ENCODE data around the gene ANKFN1. TPM values are rescaled to one million over a fixed set of nuclear protein-coding genes. Genes with fewer than 3 reads are reported as not detected.

The ANKFN1 gene
- total RNA-seq, 1 experiment from 2014 or later: 1.1 TPM

DNA sequence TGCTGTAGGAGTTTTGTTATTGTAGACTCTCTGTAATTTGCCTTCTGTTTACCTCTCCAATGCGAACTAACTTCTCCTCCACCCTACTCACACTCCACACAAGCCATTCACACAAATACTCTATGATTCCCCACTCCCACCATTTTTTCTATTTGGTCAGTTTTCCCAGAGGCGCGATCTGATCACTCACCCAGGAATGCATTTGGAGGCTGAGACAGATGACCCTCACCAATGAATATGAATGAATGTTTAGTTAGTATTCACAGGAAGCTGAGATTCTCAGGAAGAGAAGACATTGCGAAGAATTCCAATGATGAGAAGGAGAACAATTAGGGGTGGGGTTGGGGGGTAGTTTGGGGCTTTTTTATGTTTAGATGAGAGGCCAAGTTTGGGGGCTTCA is 10.5 kb upstream of the ANKFN1 start:
- DNase-seq (ENCODE audit: low read depth): no peak

DNA sequence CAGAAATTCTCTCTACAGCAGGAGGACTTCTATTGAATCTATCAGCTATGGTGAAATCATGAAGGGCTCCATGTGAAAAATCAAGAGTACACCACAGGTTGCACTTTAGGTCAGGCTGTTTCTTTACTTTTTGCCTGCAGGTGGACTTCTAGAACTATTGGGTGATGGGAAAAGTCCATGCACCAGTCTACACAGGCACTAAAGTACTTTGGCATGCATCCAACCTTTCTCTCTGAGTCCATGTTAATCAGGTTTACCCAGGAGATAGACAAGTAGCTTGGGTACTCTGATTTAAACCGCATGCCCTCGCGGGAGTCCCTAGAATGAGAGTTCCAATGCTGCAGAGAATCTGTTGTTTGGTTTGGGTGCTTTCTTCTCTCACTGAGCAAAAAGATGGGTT is 9.1 kb upstream of the ANKFN1 start:
- DNase-seq (ENCODE audit: low read depth): no peak

DNA sequence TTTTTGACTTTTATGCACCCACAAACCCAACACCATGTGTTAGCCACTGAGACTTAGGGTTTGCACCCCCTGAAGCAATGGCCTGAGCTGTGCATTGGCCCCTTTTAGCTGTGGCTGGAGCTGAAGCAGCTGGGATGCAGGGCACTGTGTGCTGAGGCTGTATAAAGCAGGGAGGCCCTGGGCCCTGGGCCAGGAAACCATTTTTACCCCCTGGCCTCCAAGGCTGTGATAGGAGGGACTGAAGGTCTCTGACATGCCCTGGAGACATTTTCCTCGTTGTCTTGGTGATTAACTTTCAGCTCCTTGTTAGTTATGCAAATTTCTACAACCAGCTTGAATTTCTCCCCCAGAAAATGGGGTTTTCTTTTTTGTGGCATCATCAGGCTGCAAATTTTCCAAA is 6.7 kb upstream of the ANKFN1 start:
- no peak for DNase-seq (ENCODE audit: low read depth)

DNA sequence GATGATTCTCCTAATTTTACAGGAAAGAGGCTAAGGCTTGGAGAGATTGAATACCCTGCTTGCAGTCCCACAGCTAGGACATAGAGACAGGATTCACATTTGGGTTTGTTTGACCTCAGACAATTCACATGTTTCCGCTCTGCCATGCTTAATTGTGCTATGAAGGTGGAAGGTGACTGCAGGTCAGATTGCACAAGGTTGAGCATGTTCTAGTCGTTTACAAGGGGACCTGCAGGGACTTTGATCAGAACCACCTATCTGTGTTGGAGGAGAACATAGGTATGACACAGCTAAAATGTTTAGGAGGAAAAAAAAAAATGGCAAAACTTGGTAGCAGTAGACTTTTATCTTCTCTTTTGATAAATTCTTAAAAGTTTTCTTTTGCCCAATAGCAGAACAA is 4.9 kb upstream of the ANKFN1 start:
- DNase-seq (ENCODE audit: low read depth): no peak

DNA sequence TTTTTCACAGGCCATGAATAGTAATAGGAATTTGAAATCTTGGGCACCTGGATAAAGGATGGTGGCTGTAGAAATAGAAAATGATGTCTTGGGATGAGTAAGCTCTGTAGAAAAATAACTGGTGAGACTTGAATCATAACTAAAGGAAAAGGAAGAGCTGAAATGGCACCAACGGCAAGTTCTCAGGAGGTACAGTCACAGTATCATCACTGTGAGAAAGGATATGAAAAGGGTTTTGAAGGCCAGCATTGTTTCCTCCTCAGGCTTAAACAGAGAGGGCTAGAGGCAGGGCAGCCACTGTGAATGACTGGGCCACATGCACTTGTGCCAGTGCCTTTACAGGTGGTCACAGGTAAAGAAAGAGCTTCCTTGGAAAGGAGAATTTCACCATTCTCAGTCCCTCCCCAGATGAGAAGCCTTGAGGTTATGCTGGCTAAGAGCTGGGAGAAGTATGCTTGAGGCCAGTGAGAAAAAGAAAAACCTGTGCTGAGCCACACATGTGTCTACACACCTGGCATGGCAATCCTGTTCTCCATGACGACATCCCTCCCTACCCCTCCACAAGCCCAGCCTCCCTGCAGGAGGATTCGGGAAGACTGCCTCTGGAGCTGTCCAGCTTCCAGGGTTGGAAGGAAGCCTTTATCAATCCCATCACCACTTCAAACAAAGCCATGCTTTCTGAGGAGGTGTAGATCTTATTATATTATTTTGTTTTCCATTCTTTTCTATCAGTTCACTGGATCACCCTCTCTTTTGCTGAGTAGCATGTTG is 3.8 kb upstream of the ANKFN1 start:
- DNase-seq (ENCODE audit: low read depth): no peak

DNA sequence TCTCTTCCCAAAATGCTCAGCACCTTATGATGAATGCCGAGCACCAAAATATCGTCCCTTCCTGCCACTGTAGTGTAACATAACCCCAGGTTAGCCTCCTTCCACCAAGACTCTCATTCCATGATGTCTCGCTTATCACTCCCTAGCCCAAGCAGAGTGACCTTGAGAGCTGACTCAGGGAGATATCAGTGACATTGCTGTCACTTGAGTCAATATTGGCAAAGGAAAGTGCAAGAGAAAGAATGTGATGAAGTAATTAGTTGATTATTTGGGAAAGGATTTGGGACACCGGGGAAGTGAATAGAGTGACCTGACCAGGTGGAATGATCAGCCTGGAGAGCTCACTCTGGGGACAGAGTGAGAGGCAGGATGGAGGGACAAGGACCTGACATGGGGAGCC is 2.6 kb upstream of the ANKFN1 start:
- DNase-seq (ENCODE audit: low read depth): no peak

DNA sequence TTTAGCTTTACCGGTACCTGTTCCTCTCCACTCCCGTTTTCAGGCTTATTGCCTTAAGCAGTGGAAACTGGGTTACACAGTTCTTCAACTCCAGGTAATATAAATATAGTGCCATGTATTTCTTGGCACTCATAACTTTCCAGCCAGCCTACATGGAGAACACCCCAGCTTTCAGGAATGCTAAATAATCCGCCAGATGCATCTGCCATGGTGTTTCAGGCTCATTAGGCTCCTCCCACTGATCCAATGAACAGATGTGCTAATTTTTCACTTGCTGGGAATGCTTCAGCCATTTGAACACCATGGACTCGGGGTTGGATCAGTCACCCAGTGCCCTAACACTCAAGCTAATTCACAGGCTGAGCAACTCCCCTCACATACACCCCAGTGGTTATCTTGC is 4.6 kb downstream of the ANKFN1 start:
- no peak for DNase-seq (ENCODE audit: low read depth)

DNA sequence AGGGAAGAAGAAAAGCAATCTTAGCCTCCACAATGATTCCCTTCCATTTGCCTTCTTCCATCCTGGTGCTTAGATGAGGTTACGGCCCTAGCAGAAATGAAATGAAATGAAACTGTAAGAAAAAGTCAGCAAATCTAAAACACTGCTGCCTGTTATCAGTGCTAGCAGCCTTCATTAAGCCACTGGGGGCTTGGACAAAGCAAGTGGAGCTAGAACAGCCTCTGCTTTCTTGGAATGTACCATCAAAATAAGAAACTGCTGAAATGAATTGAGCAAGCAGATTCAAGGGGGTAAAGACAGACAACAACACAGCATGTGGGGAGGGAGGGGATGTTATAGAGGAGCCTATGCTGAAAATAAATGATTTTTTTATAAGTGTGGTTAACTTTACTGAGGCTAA is 5.1 kb downstream of the ANKFN1 start:
- DNase-seq (ENCODE audit: low read depth): no peak

DNA sequence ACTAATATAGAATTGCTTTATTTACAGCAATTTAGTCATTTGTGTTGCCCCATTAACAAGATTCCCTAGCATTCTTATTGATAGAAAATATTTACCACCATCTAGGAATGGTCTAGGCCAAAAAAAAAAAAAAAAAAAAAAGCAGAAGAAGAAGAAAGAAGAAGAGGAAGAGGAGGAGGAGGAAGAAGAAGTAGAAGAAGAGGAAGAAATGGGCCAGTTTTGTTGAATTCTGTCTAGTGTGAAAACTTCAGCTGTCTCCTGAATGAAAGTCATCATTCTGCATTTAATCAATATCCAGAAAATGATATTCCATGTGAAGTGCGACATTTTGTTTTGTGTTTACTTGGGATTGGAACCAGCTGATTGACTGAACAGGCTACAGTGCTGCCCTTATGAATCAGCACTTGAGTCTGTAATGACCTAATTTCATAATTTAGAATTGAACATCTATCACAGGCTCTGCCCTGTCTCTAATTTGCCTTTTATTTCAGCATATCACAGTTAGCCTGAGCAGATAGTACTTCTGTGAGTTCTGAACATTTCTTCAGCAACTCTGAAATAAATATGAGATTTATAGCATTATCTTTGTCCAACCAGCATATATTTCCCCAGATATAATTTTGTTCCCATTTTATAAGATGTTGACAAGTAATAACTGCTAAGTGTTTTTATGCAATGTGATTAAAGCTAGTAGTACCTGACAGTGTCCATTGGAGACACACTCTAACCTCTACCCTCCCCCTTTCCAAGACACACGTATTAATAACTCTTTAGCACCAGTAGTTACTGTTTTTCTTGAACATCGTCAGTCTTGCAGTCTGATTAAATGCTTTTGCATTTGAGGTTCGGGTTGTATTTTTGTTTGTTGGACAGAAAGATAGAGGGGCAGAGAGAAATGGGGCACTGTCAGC is 5.9 kb downstream of the ANKFN1 start:
- no peak for DNase-seq (ENCODE audit: low read depth)

DNA sequence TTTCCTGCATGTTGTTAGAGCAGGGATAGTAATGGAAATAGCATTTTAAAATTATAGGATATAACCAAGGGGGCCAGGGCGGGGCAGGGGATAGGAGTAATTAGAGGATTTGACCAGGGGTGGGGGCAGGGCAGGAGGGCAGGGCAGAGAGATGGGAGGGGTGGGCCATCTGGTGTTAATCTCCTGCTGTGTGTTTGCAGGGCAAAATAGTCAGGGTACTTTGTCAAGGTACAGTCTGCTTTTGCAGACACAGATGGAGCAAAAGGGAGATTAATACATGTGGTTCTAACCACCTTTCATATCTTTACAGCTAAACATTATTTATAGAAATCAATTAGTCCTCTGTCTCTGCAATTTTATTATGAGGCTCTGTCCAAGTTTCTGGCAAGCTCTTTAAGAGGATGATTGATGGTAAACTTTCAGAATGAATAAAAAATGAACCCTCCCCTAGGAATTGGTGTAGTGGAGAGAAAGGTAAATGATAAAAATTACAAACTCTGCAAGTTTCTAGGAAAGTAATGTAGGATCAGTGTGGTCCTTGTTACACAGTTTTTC is 6.6 kb downstream of the ANKFN1 start:
- DNase-seq (ENCODE audit: low read depth): no peak

DNA sequence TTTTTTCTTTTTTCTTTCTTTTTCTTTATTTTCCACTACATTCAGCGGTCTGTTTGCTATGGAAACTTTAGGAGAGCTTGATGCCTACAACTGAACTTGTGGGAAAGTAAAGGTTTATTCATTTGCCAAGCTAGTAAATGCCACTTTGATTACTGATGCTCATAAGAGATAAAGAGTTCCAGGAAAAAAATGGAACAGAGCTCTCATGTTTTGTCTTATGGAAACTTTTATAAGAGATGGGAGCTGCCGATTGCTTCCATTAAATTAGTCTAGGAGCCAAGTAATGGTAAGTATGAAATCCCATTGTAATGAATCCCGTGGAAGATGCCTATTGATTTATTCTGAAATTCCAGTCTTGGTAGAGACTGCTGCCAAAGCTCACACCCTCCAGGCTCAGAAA is 7.1 kb downstream of the ANKFN1 start:
- no peak for DNase-seq (ENCODE audit: low read depth)

DNA sequence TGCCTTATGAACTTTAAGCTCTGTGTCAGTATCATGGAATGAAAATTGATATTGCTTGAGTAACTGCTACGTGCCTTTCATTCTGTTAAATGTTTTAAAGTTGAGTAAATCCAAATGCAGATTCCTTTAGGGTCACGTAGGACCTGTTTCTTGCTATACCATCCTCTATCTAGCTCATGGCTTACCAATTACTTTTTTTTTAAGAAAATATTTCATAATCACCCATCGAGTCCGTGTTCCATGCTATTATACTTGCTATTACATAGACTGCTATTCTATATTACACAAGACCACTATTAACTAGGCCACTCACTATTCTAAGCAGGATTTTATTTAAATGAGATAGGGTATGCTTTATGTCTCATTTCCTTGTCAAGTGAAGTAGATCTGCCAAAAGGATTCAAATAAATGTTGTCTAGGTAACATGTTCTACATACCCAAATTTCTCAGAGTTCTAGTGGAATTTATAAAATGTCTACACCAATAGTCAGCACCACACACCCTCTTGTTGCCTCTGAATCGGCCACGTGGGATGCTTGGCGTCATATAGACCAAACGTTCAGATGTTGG is 11.9 kb downstream of the ANKFN1 start:
- DNase-seq (ENCODE audit: low read depth): no peak

DNA sequence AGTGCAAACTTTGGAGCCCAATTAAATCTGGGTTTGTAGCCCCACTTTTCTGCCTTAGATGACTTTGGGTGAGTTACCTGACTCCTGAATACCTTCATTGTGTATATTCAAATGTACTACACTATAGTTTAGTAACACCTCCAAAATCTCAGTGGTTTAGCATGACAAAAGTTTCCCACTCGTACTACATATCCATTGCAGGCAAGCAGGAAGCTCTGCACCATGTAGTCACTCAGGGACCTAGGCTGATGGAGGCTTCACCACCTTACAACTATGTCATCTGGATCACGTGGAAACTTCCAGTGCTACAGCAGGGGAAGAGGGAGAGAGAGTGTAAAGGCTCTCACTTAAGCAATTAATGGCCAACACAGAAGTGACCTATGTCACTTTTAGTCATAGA is 14.2 kb downstream of the ANKFN1 start:
- no peak for DNase-seq (ENCODE audit: low read depth)

DNA sequence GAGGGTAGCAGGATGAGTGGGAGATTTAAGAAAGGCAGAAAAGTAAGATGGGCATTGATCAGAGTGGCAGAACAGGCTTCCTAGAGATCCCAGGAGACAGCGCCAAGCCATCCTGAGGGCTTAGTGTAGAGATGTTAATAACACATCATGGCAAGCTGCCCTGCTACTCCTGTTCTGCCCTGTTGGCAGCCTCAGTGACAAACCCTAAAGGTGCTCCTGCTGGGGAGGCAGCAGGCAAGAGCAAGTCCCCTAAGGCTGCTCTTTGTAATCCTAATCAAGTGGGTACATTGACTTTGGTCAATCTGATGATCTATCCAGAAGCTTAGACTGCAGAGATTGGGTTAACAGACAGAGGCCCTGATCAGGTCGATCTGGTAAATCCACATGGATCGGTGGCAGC is 16.3 kb downstream of the ANKFN1 start:
- no peak for DNase-seq (ENCODE audit: low read depth)

DNA sequence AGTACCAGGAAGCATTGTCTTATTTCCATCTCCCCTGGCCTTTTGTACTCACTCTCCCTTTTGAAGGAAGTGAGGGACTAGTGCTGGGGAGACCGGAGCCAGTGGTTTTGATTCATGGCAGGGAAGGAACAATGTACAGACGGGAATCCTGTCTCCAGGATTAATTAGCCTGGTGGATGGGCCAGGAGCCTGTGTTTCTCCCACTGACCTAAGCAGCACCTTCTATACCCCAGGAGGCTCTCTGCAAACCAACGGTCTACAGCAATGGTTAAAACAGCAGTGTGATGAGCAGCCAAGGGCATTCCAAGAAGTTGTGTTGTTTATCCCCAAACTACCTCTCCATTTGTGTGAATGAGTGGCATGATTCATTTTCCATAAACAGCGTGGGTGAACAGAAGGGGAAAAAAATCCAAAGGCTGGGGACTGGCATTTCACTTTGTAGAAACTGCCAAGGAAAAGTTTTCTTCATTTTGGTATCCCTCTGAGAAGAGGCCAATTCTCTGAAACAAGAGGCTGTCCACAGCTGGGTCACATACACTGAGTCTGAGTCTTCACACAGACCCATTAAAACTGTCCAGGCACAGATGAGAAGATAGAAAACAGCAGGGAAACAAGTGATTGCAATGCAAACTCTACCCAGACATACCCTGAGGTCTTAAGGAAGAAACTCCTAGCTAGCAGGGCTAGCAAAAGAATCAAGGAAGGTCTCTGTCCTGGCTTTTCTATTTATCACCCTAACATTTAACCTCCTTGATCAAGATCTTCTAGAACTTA is 18.1 kb downstream of the ANKFN1 start:
- DNase-seq (ENCODE audit: low read depth): no peak

DNA sequence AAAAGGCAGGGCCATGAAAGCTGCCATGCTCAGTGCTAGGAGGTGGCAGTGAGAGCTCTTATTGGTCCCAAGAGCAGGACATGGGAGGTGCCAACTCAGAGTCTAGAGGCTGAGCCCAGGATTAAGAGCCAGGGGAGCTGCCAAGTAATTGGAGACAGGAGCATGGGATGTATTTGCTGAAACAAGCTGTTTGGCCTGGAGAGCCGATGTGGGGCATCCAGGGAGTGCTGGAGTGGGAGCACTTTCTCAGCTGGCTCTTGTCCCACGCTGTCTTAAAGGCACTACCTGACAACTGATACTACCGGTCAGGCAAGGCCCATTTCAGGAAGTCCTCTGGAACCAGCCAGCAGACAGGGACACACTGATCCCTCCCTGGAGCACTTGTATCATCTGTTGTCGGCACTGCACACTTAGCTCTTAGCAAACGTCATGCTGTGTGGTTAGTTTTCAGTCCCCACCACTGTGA is 19.3 kb downstream of the ANKFN1 start:
- DNase-seq (ENCODE audit: low read depth): peak; percentile 11

DNA sequence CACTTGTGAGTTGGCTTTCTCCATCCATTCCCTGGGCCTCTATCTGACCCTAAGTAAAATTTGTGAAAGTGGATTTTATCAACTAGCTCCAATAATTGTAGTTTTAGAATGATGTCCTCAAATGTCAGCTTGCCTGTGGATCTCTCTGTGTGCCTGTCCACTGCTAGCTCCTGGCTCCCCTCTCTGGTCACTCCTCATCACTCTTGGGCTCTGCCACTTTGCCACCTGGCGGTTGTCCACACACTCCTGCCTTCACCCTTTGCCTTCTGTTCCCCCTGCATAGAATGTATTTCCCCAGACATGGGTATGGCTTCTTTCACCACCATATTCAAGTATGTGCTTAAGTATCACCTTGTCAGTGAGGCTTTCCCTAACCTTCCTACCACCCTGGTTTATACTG is 19.8 kb downstream of the ANKFN1 start:
- DNase-seq (ENCODE audit: low read depth): no peak

DNA sequence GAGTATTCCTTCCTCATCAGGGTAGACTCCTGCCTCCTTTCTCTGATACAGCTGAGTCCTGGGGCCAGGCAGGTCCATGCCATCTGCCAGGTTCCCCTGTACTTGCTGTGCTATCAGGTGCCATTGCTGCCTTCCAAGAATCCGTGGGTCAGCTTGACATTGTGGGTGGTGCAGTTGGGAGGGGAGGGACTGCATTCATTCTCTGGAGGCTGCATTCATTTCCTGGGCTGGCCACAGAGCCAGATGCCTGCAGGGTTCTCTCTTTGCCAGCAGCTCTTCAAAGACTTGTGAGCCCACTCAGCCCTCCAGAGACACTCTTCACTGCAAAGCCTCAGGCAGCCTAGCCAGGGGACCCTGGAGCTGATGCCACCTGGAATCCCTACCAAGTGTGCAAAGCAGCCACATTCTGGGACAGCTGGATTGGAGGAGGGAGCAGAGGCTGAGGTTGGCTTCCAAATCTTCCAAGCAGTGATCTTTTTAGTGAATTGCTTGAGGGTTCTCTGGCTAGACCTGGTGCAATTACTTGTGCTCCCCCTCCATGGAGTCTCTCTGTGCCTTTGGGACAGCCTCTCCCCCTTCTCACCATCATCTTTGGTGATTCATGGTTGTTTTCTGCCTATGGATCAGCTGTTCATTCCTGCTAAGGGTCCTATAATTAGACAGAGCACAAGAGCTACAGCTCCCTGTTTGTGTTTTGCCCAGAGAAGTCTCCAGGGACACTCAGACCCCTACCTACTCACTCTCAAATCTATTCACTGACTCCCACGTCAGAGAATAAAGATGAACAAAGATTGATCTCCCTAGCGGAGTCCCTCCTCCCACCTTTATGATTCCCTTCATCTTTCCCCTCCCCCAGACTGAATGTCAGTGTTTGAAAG is 20.9 kb downstream of the ANKFN1 start:
- peak; percentile 45 for DNase-seq (ENCODE audit: low read depth)

DNA sequence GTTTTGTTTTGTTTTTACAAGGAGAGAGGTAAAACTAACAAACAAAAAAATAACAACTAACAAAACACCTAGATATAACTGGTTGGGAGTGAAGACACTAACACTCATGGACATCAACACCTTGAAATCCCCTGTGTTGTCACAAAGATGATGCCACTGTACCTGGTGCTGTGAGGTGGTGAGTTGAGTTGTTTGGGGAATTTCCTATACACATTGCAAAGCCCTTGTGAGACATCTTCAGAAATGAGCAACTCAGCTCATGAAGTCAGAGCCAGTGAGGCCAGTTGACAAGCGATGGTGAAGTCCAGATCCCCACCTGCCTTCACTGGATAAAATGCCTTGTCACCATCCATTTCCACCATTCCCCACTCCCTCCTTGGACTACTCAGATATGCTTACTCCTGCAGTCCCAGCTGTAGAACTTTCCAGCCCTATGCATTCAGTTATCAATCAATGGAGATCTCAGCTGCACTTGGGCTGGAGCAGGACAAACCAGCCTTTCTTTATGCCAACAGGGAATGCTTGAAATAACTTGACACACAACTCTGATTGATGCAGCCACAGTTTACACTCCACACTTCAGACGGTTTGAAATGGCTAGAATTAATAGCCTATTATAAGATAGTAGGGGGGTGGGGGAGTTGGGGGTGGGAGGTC is 22.2 kb downstream of the ANKFN1 start:
- no peak for DNase-seq (ENCODE audit: low read depth)

DNA sequence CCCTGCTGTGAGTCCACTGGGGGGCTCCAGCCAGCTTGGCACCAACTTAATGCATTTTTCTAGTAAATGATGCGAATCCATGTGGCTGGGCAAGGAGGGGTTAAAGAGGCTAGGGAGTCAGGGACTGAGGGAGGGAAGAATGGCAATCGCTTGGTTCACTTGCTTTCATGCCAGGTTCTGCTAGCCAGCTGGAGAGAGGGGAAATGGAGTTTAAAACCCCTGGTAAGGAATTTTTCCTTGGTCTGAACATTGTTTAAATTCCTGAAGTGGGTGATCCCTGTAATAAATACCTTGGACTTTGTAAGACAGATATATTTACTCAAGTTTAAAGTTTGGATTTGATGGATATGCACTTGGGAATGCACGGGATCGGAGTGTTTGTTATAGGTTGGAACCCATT is 22.8 kb downstream of the ANKFN1 start:
- DNase-seq (ENCODE audit: low read depth): peak; percentile 9
